Measurements from ENCODE around the gene QSOX1.
"Not testable (repeated sequence)": the region's sequence is repeated elsewhere in the genome, so short reads cannot be mapped to it uniquely, and the experiment has no call there.

The QSOX1 gene

GRCh38 chr1:180154325-180155181, at the start of gene QSOX1:
TSS of gene QSOX1 (plus strand) at chr1:180154869. CDS start at chr1:180154908, 39 bp downstream.
- peak; percentile 76 for DNase-seq

GRCh38 chr1:180112091-180112490, 42.6 kb upstream of the QSOX1 start:
- no peak for DNase-seq

GRCh38 chr1:180112984-180113647, 41.6 kb upstream of the QSOX1 start:
- DNase-seq: no peak

GRCh38 chr1:180114396-180114945, 40.2 kb upstream of the QSOX1 start:
- no peak for DNase-seq

- no peak for DNase-seq
These were observed 37.5 kb upstream of the QSOX1 start for GRCh38 chr1:180116964-180117763.

GRCh38 chr1:180117764-180118116, 36.9 kb upstream of the QSOX1 start:
- no peak for DNase-seq

- DNase-seq: no peak
These were observed 34.8 kb upstream of the QSOX1 start for GRCh38 chr1:180119837-180120236.

- no peak for DNase-seq
These were observed 31.2 kb upstream of the QSOX1 start for GRCh38 chr1:180123463-180123936.

GRCh38 chr1:180130651-180131050, 24.0 kb upstream of the QSOX1 start:
- no peak for DNase-seq

GRCh38 chr1:180131510-180131909, 23.2 kb upstream of the QSOX1 start:
- no peak for DNase-seq

GRCh38 chr1:180133193-180133592, 21.5 kb upstream of the QSOX1 start:
- DNase-seq: no peak

GRCh38 chr1:180133688-180134087, 21.0 kb upstream of the QSOX1 start:
- not testable (repeated sequence) for DNase-seq

- no peak for DNase-seq
These were observed 19.1 kb upstream of the QSOX1 start for GRCh38 chr1:180135535-180135934.

- no peak for DNase-seq
These were observed 18.2 kb upstream of the QSOX1 start for GRCh38 chr1:180136331-180136967.

- no peak for DNase-seq
These were observed 17.7 kb upstream of the QSOX1 start for GRCh38 chr1:180136968-180137356.

- DNase-seq: no peak
These were observed 16.9 kb upstream of the QSOX1 start for GRCh38 chr1:180137776-180138175.

- no peak for DNase-seq
These were observed 13.2 kb upstream of the QSOX1 start for GRCh38 chr1:180141381-180141934.

GRCh38 chr1:180143359-180143758, 11.3 kb upstream of the QSOX1 start:
- peak; percentile 16 for DNase-seq

GRCh38 chr1:180144659-180145357, 9.9 kb upstream of the QSOX1 start:
- DNase-seq: no peak

GRCh38 chr1:180145446-180145845, 9.2 kb upstream of the QSOX1 start:
- no peak for DNase-seq

GRCh38 chr1:180150982-180151381, 3.7 kb upstream of the QSOX1 start:
- no peak for DNase-seq

- DNase-seq: peak; percentile 60
These were observed 3.2 kb upstream of the QSOX1 start for GRCh38 chr1:180151508-180151907.

Data from NCI-H2171 treated with DMSO at 0.1 percent for 48 hours (cell line).